HEK293 (cell line): ENCODE measurements around the gene C3orf49.

ENCODE experiments used
- CTCF ChIP-seq: fragments of 450-650 bp; formaldehyde crosslinking; IDR thresholded peaks from 2 replicates; pipeline ENCODE4 v1.5.1; 2016; ENCODE audit warnings: missing biosample characterization, missing genetic modification characterization
- GLI4 ChIP-seq: fragments of 450-650 bp; formaldehyde crosslinking; IDR thresholded peaks from 2 replicates; pipeline ENCODE4 v1.5.1; 2016; ENCODE audit warnings: missing biosample characterization, missing genetic modification characterization
- ZNF146 ChIP-seq: fragments of 450-650 bp; formaldehyde crosslinking; IDR thresholded peaks from 2 replicates; pipeline ENCODE4 v1.5.1; 2016; ENCODE audit warnings: missing biosample characterization, missing genetic modification characterization

- TF ChIP-seq ZNF146 (no peak), CTCF (tag by site-specific recombination) (no peak), GLI4 (tag by site-specific recombination) (no peak)
These were observed 42.2 kb downstream of the C3orf49 start for GRCh38 chr3:63861306-63861705.
